CD14-positive monocyte (primary cell): ENCODE data around the gene MOCOS. TPM values are rescaled to one million over a fixed set of nuclear protein-coding genes. Genes with fewer than 3 reads are reported as not detected.

Experiments used
- DNase-seq, 3 donors: peaks; one replicate each; pipeline ENCODE4 v3.0.0-alpha.2; 2011 to 2022
- H2AFZ ChIP-seq: 2 replicates; pipeline ENCODE4 v1.6.0; 2012; ENCODE audit warnings: mild to moderate bottlenecking, low read depth, low read length, inconsistent platforms; ENCODE audit not compliant: insufficient read depth, poor library complexity, severe bottlenecking
- H3K27ac ChIP-seq, 2 donors: 1 replicate in 1 of 2; 2 replicates in 1 of 2; pipeline ENCODE4 v1.5.1; 2012 to 2013; ENCODE audit warnings: low read length in 2 of 2, control low read depth in 1 of 2, inconsistent platforms in 1 of 2, low read depth in 1 of 2, mild to moderate bottlenecking in 1 of 2
- H3K27me3 ChIP-seq, 2 donors: one replicate each; pipeline versions ENCODE4 v1.6.0 to v1.6.1; 2011 to 2013; ENCODE audit warnings: low read length in 2 of 2; ENCODE audit not compliant: control insufficient read depth in 2 of 2, insufficient read depth in 2 of 2
- H3K36me3 ChIP-seq, 2 donors: replicated peaks in 1 of 2; 1 replicate in 1 of 2; 2 replicates in 1 of 2; pipeline versions ENCODE4 v1.5.1 to v1.6.1; 2012 to 2013; ENCODE audit warnings: low read length in 2 of 2, control low read depth in 1 of 2, inconsistent platforms in 1 of 2, mild to moderate bottlenecking in 1 of 2; ENCODE audit not compliant: insufficient read depth in 2 of 2, control insufficient read depth in 1 of 2
- H3K4me1 ChIP-seq, 2 donors: 1 replicate in 1 of 2; 2 replicates in 1 of 2; pipeline versions ENCODE4 v1.5.1 to v1.6.1; 2012 to 2013; ENCODE audit warnings: low read length in 2 of 2, control low read depth in 1 of 2, inconsistent platforms in 1 of 2, mild to moderate bottlenecking in 1 of 2, moderate library complexity in 1 of 2; ENCODE audit not compliant: insufficient read depth in 2 of 2, control insufficient read depth in 1 of 2
- H3K4me2 ChIP-seq: replicated peaks from 2 replicates; pipeline ENCODE3; 2012; ENCODE audit warnings: low read length, moderate library complexity, mild to moderate bottlenecking; ENCODE audit not compliant: poor library complexity, severe bottlenecking; ENCODE audit errors: extremely low read depth
- H3K4me3 ChIP-seq, 3 experiments: fragments of 200-600 bp in 1 of 3; sonication (generic) in 1 of 3; replicated peaks in 1 of 3; 1 replicate in 2 of 3; 2 replicates in 1 of 3; pipeline ENCODE4 v1.5.1; 2011 to 2013; ENCODE audit warnings: low read length in 3 of 3, mild to moderate bottlenecking in 3 of 3, control low read depth in 2 of 3, low read depth in 2 of 3, inconsistent platforms in 1 of 3, moderate library complexity in 1 of 3
- H3K79me2 ChIP-seq: 2 replicates; pipeline ENCODE4 v1.6.0; 2012; ENCODE audit warnings: mild to moderate bottlenecking, control low read depth, inconsistent platforms, low read length, moderate library complexity; ENCODE audit not compliant: insufficient read depth
- H3K9ac ChIP-seq: 2 replicates; pipeline ENCODE4 v1.6.0; 2017; ENCODE audit warnings: low read length, mild to moderate bottlenecking; ENCODE audit not compliant: insufficient read depth, poor library complexity, severe bottlenecking
- H3K9me3 ChIP-seq, 2 donors: replicated peaks in 1 of 2; 1 replicate in 1 of 2; 2 replicates in 1 of 2; pipeline versions ENCODE4 v1.5.1 to v1.6.1; 2012 to 2013; ENCODE audit warnings: low read length in 2 of 2, control low read depth in 1 of 2; ENCODE audit not compliant: control insufficient read depth in 1 of 2, insufficient read depth in 1 of 2
- H4K20me1 ChIP-seq: 2 replicates; pipeline ENCODE4 v1.6.0; 2012; ENCODE audit warnings: mild to moderate bottlenecking, low read length, control low read depth, moderate library complexity; ENCODE audit not compliant: insufficient read depth
- H3K27ac Mint-ChIP-seq, 7 donors: one replicate each; pipeline ENCODE4 v1.8.0; 2020; ENCODE audit warnings: mild to moderate bottlenecking in 7 of 7, mixed read lengths in 7 of 7, moderate library complexity in 6 of 7, inconsistent platforms in 2 of 7
- H3K27me3 Mint-ChIP-seq, 3 donors: one replicate each; pipeline ENCODE4 v1.8.0; 2021 to 2022; ENCODE audit warnings: low read depth in 3 of 3, mild to moderate bottlenecking in 3 of 3, mixed read lengths in 3 of 3, moderate library complexity in 3 of 3, inconsistent platforms in 1 of 3
- H3K36me3 Mint-ChIP-seq, 2 donors: one replicate each; pipeline ENCODE4 v1.8.0; 2020; ENCODE audit warnings: mixed read lengths in 2 of 2, inconsistent platforms in 1 of 2, mild to moderate bottlenecking in 1 of 2
- H3K4me1 Mint-ChIP-seq: one replicate; pipeline ENCODE4 v1.8.0; 2020; ENCODE audit warnings: mild to moderate bottlenecking, mixed read lengths
- H3K4me3 Mint-ChIP-seq, 2 donors: one replicate each; pipeline ENCODE4 v1.8.0; 2020; ENCODE audit warnings: mild to moderate bottlenecking in 2 of 2, mixed read lengths in 2 of 2, moderate library complexity in 1 of 2
- H3K9me3 Mint-ChIP-seq, 7 donors: one replicate each; pipeline ENCODE4 v1.8.0; 2020 to 2022; ENCODE audit warnings: mixed read lengths in 7 of 7, mild to moderate bottlenecking in 6 of 7, moderate library complexity in 6 of 7, inconsistent platforms in 2 of 7
- WGBS: methylation state at CpG from one replicate; pipeline ENCODE4 v1.1.5; 2013; ENCODE audit warnings: missing lambda C conversion rate; ENCODE audit not compliant: insufficient coverage; 5-methylcytosine and 5-hydroxymethylcytosine counted together
- intact Hi-C, 2 donors: fragments of 100-400 bp; cut with micrococcal nuclease; formaldehyde crosslinking; loops; one replicate each; pipeline versions ENCODE4 v1.15.0 to v1.15.1; 2023
- polyA plus RNA-seq, 3 donors: library from polyadenylated mRNA; depleted of rRNA in 1 of 3; unstranded in 2 of 3; stranded (reverse) in 1 of 3; fragments of 300-500 nt in 2 of 3; fragments of >200 nt in 1 of 3; fragmentation: Illumina TruSeq in 2 of 3; gene quantifications; 1 replicate in 2 of 3; 2 replicates in 1 of 3; pipeline ENCODE4 v1.2.3, GENCODE V29; 2012 to 2021
- TF ChIP-seq, protein P1 (sequence below): fragments of 200-600 bp; IDR thresholded peaks from one replicate; pipeline ENCODE4 v1.8.0; 2022; ENCODE audit warnings: antibody characterized with exemption, mild to moderate bottlenecking

Gene MOCOS
- polyA plus RNA-seq, 3 donors = 0.03 to 0.05 TPM; not detected in 1

DNA sequence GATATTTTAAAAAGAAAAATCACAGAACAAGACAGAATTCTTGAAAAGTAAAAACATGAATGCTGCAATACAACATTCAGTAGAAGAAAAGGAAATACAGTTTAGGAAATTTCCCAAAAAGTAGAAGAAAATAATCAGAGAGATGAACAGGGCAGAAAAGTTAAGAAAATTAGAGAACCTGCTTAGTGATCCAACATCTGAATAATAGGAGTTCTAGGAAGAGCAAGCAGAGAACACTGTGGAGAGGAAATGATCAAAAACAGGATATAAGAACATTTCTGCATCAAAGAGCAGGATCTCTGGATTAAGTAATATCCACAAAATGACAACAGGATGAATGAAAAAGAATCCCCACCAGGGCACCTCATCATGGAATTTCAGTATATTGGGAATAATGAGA, 101.4 kb downstream of the MOCOS start:
- DNase-seq = no peak
- intact Hi-C loops = loop anchor here (10.0 kb wide), 1 partner anchor 534 kb away; no protein-coding TSS in a partner anchor
- H3K27me3 Mint-ChIP-seq = peaks cover 7 to 14% (median 10%) of the 10 kb centered on the region in 3 donors
- Histone ChIP-seq H3K27ac (no peak overlapping the region), H4K20me1 (no peaks in the 10 kb centered on the region), H3K27me3 (peaks cover 7 to 15% of the 10 kb centered on the region in 2 donors), H3K9me3 (peaks cover 0 to 3% of the 10 kb centered on the region in 2 donors), H3K36me3 (no peaks in the 10 kb centered on the region), H3K4me1 (no peaks in the 10 kb centered on the region), H2AFZ (no peak overlapping the region), H3K79me2 (no peaks in the 10 kb centered on the region), H3K4me2 (no peak overlapping the region), H3K4me3 (no peak overlapping the region), H3K9ac (no peak overlapping the region)
- TF ChIP-seq, protein P1, sequence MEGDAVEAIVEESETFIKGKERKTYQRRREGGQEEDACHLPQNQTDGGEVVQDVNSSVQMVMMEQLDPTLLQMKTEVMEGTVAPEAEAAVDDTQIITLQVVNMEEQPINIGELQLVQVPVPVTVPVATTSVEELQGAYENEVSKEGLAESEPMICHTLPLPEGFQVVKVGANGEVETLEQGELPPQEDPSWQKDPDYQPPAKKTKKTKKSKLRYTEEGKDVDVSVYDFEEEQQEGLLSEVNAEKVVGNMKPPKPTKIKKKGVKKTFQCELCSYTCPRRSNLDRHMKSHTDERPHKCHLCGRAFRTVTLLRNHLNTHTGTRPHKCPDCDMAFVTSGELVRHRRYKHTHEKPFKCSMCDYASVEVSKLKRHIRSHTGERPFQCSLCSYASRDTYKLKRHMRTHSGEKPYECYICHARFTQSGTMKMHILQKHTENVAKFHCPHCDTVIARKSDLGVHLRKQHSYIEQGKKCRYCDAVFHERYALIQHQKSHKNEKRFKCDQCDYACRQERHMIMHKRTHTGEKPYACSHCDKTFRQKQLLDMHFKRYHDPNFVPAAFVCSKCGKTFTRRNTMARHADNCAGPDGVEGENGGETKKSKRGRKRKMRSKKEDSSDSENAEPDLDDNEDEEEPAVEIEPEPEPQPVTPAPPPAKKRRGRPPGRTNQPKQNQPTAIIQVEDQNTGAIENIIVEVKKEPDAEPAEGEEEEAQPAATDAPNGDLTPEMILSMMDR = no peak
- no peaks in the 10 kb centered on the region for H3K36me3 Mint-ChIP-seq
- peaks cover 7 to 15% (median 11%) of the 10 kb centered on the region in 7 donors for H3K9me3 Mint-ChIP-seq
- no peak overlapping the region for H3K27ac Mint-ChIP-seq
- no peaks in the 10 kb centered on the region for H3K4me1 Mint-ChIP-seq
- no peak overlapping the region for H3K4me3 Mint-ChIP-seq

DNA sequence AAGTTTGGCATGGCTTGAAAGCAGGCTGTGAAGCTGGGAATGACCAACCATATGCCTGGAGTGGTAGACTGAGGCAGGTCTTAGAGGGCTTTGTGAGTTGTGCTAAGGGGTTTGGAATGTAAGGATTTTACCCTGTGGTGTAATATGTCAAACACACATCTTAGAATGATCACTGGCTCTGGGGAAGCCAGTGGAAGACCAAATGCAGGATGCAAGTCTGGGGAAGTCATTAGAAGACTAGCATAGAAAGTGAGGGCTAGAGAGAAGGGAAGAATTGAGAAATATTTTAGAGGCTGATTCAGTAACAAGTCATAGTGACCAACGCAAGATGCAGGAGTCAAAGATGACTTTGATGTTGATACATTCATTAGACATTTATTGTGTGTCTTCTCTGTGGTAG, 106.7 kb downstream of the MOCOS start:
- Mint-ChIP-seq H3K27ac (no peak overlapping the region), H3K4me3 (no peak overlapping the region), H3K36me3 (no peaks in the 10 kb centered on the region), H3K9me3 (peaks cover 0 to 5% (median 2%) of the 10 kb centered on the region in 7 donors), H3K27me3 (peaks cover 7 to 20% (median 19%) of the 10 kb centered on the region in 3 donors), H3K4me1 (no peaks in the 10 kb centered on the region)
- Histone ChIP-seq H2AFZ (no peak overlapping the region), H3K4me3 (no peak overlapping the region), H3K4me1 (peaks cover 0 to 12% of the 10 kb centered on the region in 2 donors), H3K9ac (no peak overlapping the region), H4K20me1 (no peaks in the 10 kb centered on the region), H3K4me2 (no peak overlapping the region), H3K9me3 (peaks cover 0 to 11% of the 10 kb centered on the region in 2 donors), H3K27ac (no peak overlapping the region), H3K79me2 (no peaks in the 10 kb centered on the region), H3K27me3 (peaks cover 48 to 62% of the 10 kb centered on the region in 2 donors), H3K36me3 (no peaks in the 10 kb centered on the region)
- TF ChIP-seq, protein P1 = no peak
- no peak for DNase-seq
- intact Hi-C loops = no loop called here
- WGBS = 100% methylated on average over 1 of the region's 1 CpG
